Spinal cord (tissue), 10 donors: Measurements from ENCODE around the gene UBE2Q2. TPM values are rescaled to one million over a fixed set of nuclear protein-coding genes. Genes with fewer than 3 reads are reported as not detected.
"Not testable (repeated sequence)": the region's sequence is repeated elsewhere in the genome, so short reads cannot be mapped to it uniquely, and the experiment has no call there.

Source experiments
- DNase-seq, 6 donors: peaks; one replicate each; pipeline versions ENCODE4 v3.0.0 to v3.0.0-alpha.2; 2013 to 2015; ENCODE audit warnings: low spot score in 6 of 6, low read depth in 4 of 6
- H3K27ac ChIP-seq: one replicate; pipeline ENCODE4 v1.5.1; 2013; ENCODE audit warnings: low read depth, low read length, control low read depth
- H3K27me3 ChIP-seq: one replicate; pipeline ENCODE4 v1.6.1; 2013; ENCODE audit warnings: low read length; ENCODE audit not compliant: control insufficient read depth, insufficient read depth
- H3K36me3 ChIP-seq: one replicate; pipeline ENCODE4 v1.6.1; 2013; ENCODE audit warnings: low read length; ENCODE audit not compliant: control insufficient read depth, insufficient read depth
- H3K4me1 ChIP-seq: one replicate; pipeline ENCODE4 v1.6.1; 2013; ENCODE audit warnings: low read length; ENCODE audit not compliant: control insufficient read depth, insufficient read depth
- H3K4me3 ChIP-seq: one replicate; pipeline ENCODE4 v1.5.1; 2013; ENCODE audit warnings: low read depth, low read length, control low read depth
- H3K9me3 ChIP-seq: one replicate; pipeline ENCODE4 v1.6.1; 2013; ENCODE audit warnings: low read length; ENCODE audit not compliant: control insufficient read depth, insufficient read depth
- WGBS: methylation state at CpG from one replicate; pipeline ENCODE4 v1.1.5; 2013; ENCODE audit warnings: missing lambda C conversion rate; ENCODE audit not compliant: insufficient coverage; 5-methylcytosine and 5-hydroxymethylcytosine counted together
- polyA plus RNA-seq, 2 donors: library from polyadenylated mRNA; unstranded; fragments of 120-200 nt; gene quantifications; one replicate each; pipeline ENCODE4 v1.2.1, GENCODE V29; 2013; ENCODE audit not compliant: insufficient read length in 2 of 2
- total RNA-seq, 2 donors: library from RNA; depleted of rRNA in 1 of 2; stranded (reverse); fragments of 120-200 nt in 1 of 2; fragments of >200 nt in 1 of 2; gene quantifications; one replicate each; pipeline versions ENCODE4 v1.2.3 to v1.2.4, GENCODE V29; 2013 to 2014
- donor health status: healthy.

The UBE2Q2 gene
- total and polyA plus RNA-seq, 4 donors, result 46.6 to 60.5 (median 56.1) TPM

GRCh38 chr15:75861750-75862402 is 18.6 kb downstream of the UBE2Q2 start:
- Histone ChIP-seq H3K36me3 (no peaks in the 10 kb centered on the region), H3K4me3 (no peak overlapping the region), H3K27ac (no peak overlapping the region), H3K4me1 (no peaks in the 10 kb centered on the region), H3K9me3 (no peaks in the 10 kb centered on the region), H3K27me3 (no peaks in the 10 kb centered on the region)
- no peak for DNase-seq
- WGBS, result 89% methylated on average over 2 of the region's 6 CpGs

GRCh38 chr15:75862796-75863195 is 19.5 kb downstream of the UBE2Q2 start:
- Histone ChIP-seq H3K4me1 (no peaks in the 10 kb centered on the region), H3K27ac (no peak overlapping the region), H3K36me3 (no peaks in the 10 kb centered on the region), H3K27me3 (no peaks in the 10 kb centered on the region), H3K9me3 (no peaks in the 10 kb centered on the region), H3K4me3 (no peak overlapping the region)
- no peak for DNase-seq
- no CpG with 5 or more reads among the region's 1 CpG for WGBS

- WGBS, result no CpG with 5 or more reads among the region's 5 CpGs
- DNase-seq, result no peak
Observed at GRCh38 chr15:75864213-75865059, 21.2 kb downstream of the UBE2Q2 start.

GRCh38 chr15:75866045-75866444 is 22.8 kb downstream of the UBE2Q2 start:
- not testable (repeated sequence) for H3K36me3 ChIP-seq, H3K27me3 ChIP-seq, H3K4me1 ChIP-seq, H3K9me3 ChIP-seq, H3K27ac ChIP-seq, H3K4me3 ChIP-seq, DNase-seq
- WGBS, result 83% methylated on average over 1 of the region's 1 CpG

More at GRCh38 chr15:75864213-75865059, 21.2 kb downstream of the UBE2Q2 start:
- no peak overlapping the region for H3K27ac ChIP-seq
- H3K9me3 ChIP-seq, result no peaks in the 10 kb centered on the region
- no peak overlapping the region for H3K4me3 ChIP-seq
- H3K27me3 ChIP-seq, result no peaks in the 10 kb centered on the region
- no peaks in the 10 kb centered on the region for H3K36me3 ChIP-seq
- no peaks in the 10 kb centered on the region for H3K4me1 ChIP-seq

- Histone ChIP-seq H3K9me3 (no peaks in the 10 kb centered on the region), H3K27ac (no peak overlapping the region), H3K4me3 (no peak overlapping the region), H3K4me1 (no peaks in the 10 kb centered on the region), H3K36me3 (no peaks in the 10 kb centered on the region), H3K27me3 (no peaks in the 10 kb centered on the region)
- no peak for DNase-seq
Observed at GRCh38 chr15:75866916-75867315, 23.7 kb downstream of the UBE2Q2 start.

- H3K27me3 ChIP-seq, result no peaks in the 10 kb centered on the region
- no peak overlapping the region for H3K27ac ChIP-seq
- no peak overlapping the region for H3K4me3 ChIP-seq
- no peaks in the 10 kb centered on the region for H3K4me1 ChIP-seq
- no peaks in the 10 kb centered on the region for H3K9me3 ChIP-seq
- H3K36me3 ChIP-seq, result no peaks in the 10 kb centered on the region
- DNase-seq, result no peak
- WGBS, result 79% methylated on average over 2 of the region's 4 CpGs
Observed at GRCh38 chr15:75867449-75867848, 24.2 kb downstream of the UBE2Q2 start.

GRCh38 chr15:75868019-75868418 is 24.8 kb downstream of the UBE2Q2 start:
- no peak for DNase-seq
- no peaks in the 10 kb centered on the region for H3K36me3 ChIP-seq
- H3K9me3 ChIP-seq, result no peaks in the 10 kb centered on the region
- H3K27ac ChIP-seq, result no peak overlapping the region
- no CpG with 5 or more reads among the region's 3 CpGs for WGBS
- no peak overlapping the region for H3K4me3 ChIP-seq
- no peaks in the 10 kb centered on the region for H3K4me1 ChIP-seq
- H3K27me3 ChIP-seq, result no peaks in the 10 kb centered on the region

- no peaks in the 10 kb centered on the region for H3K4me1 ChIP-seq
Observed at GRCh38 chr15:75869446-75869845, 26.2 kb downstream of the UBE2Q2 start.

GRCh38 chr15:75871589-75871988 is 28.3 kb downstream of the UBE2Q2 start:
- not testable (repeated sequence) for H3K4me3 ChIP-seq, H3K9me3 ChIP-seq, H3K27ac ChIP-seq, DNase-seq, H3K4me1 ChIP-seq, H3K27me3 ChIP-seq
- peaks cover 10% of the 10 kb centered on the region for H3K36me3 ChIP-seq
- WGBS, result 95% methylated on average over 1 of the region's 1 CpG

More at GRCh38 chr15:75869446-75869845, 26.2 kb downstream of the UBE2Q2 start:
- no peak overlapping the region for H3K27ac ChIP-seq
- H3K27me3 ChIP-seq, result no peaks in the 10 kb centered on the region
- no peak for DNase-seq
- no peak overlapping the region for H3K4me3 ChIP-seq
- H3K9me3 ChIP-seq, result no peaks in the 10 kb centered on the region
- peaks cover 10% of the 10 kb centered on the region for H3K36me3 ChIP-seq
